ENCODE measurements around the gene ELK4.
"Not testable (repeated sequence)": the region's sequence is repeated elsewhere in the genome, so short reads cannot be mapped to it uniquely, and the experiment has no call there.

The ELK4 gene

GRCh38 chr1:205664399-205665017, 32.7 kb upstream of the ELK4 start:
- no peak for DNase-seq (ENCODE audit: low read depth)

- no peak for DNase-seq (ENCODE audit: low read depth)
Measured at GRCh38 chr1:205663286-205663936, 31.6 kb upstream of the ELK4 start.

GRCh38 chr1:205662791-205663190, 31.0 kb upstream of the ELK4 start:
- DNase-seq (ENCODE audit: low read depth), result no peak

- DNase-seq (ENCODE audit: low read depth), result no peak
Measured at GRCh38 chr1:205662135-205662738, 30.4 kb upstream of the ELK4 start.

GRCh38 chr1:205661429-205662134, 29.8 kb upstream of the ELK4 start:
- no peak for DNase-seq (ENCODE audit: low read depth)

GRCh38 chr1:205660361-205660760, 28.6 kb upstream of the ELK4 start:
- DNase-seq (ENCODE audit: low read depth), result no peak

GRCh38 chr1:205658943-205659581, 27.3 kb upstream of the ELK4 start:
- DNase-seq (ENCODE audit: low read depth), result peak; percentile 57

GRCh38 chr1:205656236-205656635, 24.4 kb upstream of the ELK4 start:
- DNase-seq (ENCODE audit: low read depth), result no peak

GRCh38 chr1:205652984-205653383, 21.2 kb upstream of the ELK4 start:
- DNase-seq (ENCODE audit: low read depth), result no peak

GRCh38 chr1:205650241-205650640, 18.4 kb upstream of the ELK4 start:
- DNase-seq (ENCODE audit: low read depth), result no peak

- no peak for DNase-seq (ENCODE audit: low read depth)
Measured at GRCh38 chr1:205645519-205645918, 13.7 kb upstream of the ELK4 start.

- DNase-seq (ENCODE audit: low read depth), result no peak
Measured at GRCh38 chr1:205642679-205643307, 11.0 kb upstream of the ELK4 start.

GRCh38 chr1:205639567-205639966, 7.8 kb upstream of the ELK4 start:
- no peak for DNase-seq (ENCODE audit: low read depth)

GRCh38 chr1:205637854-205638468, 6.2 kb upstream of the ELK4 start:
- no peak for DNase-seq (ENCODE audit: low read depth)

GRCh38 chr1:205636732-205637131, 4.9 kb upstream of the ELK4 start:
- no peak for DNase-seq (ENCODE audit: low read depth)

GRCh38 chr1:205636138-205636530, 4.3 kb upstream of the ELK4 start:
- DNase-seq (ENCODE audit: low read depth), result not testable (repeated sequence)

GRCh38 chr1:205633421-205633976, 1.7 kb upstream of the ELK4 start:
- DNase-seq (ENCODE audit: low read depth), result no peak

GRCh38 chr1:205632669-205633169, 908 bp upstream of the ELK4 start:
- DNase-seq (ENCODE audit: low read depth), result no peak

- peak; percentile 72 for DNase-seq (ENCODE audit: low read depth)
Measured at GRCh38 chr1:205631010-205631767, 622 bp downstream of the ELK4 start.

- DNase-seq (ENCODE audit: low read depth), result no peak
Measured at GRCh38 chr1:205630651-205631009, 1.2 kb downstream of the ELK4 start.

All from T follicular helper cell (primary cell).